ENCODE measurements around the gene ZGPAT.
A peak's percentile ranks its signal among the peaks of the same experiment; 100 is the strongest.

The ZGPAT gene

DNA sequence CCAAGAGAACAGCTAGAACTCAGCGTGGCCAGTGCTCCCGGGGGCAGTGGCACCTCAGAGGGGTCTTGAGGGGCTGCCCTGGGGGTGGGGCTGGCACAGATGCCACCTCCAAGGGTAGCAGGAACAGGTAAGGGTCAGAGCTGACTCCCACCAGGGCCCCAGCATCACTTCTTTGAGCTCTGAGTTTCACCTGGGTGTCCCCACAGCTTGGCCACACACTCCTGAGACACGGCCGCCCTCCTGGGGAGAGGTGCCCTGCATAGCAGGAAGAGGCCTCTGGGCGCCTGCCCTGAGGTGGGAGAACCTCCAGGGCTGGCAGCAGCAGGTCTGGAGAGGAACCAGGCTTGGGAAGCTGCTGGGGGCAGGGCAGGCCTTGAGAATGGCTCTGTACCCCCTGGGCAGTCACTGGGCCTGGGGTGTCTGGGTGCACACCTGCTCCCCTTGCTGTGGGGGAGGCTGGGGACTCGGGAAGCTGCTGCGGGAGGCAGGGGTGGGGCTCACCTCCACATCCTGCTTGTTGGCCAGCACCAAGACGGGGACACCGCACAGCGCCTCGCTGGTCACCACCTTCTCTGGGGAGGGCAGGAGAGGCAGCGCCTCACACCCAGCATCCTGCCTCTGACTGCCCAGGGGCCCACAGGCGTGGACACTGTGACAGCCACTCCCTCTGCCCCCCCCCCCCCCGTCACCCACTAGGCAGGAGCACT, 6.4 kb upstream of the ZGPAT start:
- CTCF ChIA-PET: no interaction called here
- H3K27ac Mint-ChIP-seq: peak overlapping the region; percentile 19

DNA sequence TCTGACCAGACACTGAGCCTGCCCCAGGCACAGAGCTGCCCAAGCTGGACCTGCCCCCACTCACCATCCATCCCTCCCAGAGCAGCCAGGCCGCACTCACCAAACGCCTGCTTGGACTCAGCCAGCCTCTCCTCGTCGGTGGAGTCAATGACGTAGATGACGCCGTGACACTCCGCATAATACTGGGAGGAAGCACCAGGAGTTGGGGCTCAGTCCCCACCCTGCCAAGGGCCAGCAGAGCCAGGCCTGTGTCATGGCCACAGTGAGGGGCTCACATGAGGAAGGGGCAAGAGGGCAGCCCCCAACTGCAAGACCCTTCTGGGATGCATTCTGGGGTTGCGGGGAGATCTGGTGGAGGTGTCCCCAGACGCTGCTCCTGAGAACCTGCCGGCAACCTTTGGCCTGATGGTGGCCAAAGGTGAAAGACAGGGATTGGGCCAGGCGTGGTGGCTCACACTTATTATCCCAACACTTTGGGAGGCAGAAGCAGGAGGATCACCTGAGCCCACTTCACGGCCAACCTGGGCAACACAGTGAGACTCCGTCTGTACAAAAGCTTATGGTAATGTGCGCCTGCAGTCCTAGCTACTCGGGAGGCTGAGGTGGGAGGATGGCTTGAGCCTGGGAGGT, 5.7 kb upstream of the ZGPAT start:
- peaks cover 3% of the 10 kb centered on the region for H3K27me3 Mint-ChIP-seq
- no peak for DNase-seq
- CTCF ChIA-PET: no interaction called here
- H3K4me3 Mint-ChIP-seq: no peak overlapping the region
- no peaks in the 10 kb centered on the region for H3K9me3 Mint-ChIP-seq
- H3K4me1 Mint-ChIP-seq: peaks cover 25% of the 10 kb centered on the region
- H3K27ac Mint-ChIP-seq: no peak overlapping the region
- H3K36me3 Mint-ChIP-seq: peaks cover 23% of the 10 kb centered on the region

More for the DNA sequence above, 6.4 kb upstream of the ZGPAT start:
- Mint-ChIP-seq H3K36me3 (peaks cover 17% of the 10 kb centered on the region), H3K27me3 (peaks cover 4% of the 10 kb centered on the region), H3K9me3 (no peaks in the 10 kb centered on the region), H3K4me1 (peaks cover 20% of the 10 kb centered on the region), H3K4me3 (no peak overlapping the region)
- peak; percentile 28 for DNase-seq

DNA sequence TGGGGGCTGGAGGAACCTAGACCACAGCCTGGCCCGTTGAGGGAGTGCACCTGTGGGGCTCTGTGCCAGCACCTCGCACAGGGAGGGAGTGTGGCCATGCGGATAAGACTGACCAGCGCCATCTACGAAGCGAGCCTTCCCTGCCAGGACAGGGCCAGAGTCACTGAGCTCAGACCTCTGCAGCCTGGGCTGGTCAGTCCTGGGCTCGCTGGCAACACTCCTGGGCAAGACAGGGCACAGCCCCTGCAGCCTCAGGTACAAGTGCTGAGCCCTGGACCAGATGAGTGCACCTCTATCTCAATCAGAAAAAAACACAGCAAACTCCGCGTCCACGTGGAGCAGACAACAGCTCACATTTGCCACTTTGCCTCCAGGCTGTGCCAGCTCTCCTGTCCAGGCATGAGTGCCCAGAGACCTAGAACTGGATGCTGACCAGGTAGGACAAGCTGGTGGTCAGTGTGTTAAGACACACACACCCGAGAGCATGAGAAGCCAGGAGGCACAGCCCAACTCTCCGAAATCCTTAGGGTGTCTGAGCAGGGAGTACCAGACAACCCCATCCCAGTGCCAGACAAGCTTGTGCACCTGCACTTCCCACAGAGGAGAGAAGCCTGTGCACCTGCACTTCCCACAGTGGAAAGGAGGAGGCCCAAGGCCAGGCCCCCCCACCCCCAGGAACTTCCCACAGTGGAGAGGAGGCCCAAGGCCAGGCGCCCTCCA, 4.9 kb upstream of the ZGPAT start:
- Mint-ChIP-seq H3K4me3 (no peak overlapping the region), H3K4me1 (peaks cover 21% of the 10 kb centered on the region), H3K9me3 (no peaks in the 10 kb centered on the region), H3K27ac (no peak overlapping the region), H3K27me3 (no peaks in the 10 kb centered on the region), H3K36me3 (peaks cover 23% of the 10 kb centered on the region)
- CTCF ChIA-PET: no interaction called here
- DNase-seq: peak; percentile 12

DNA sequence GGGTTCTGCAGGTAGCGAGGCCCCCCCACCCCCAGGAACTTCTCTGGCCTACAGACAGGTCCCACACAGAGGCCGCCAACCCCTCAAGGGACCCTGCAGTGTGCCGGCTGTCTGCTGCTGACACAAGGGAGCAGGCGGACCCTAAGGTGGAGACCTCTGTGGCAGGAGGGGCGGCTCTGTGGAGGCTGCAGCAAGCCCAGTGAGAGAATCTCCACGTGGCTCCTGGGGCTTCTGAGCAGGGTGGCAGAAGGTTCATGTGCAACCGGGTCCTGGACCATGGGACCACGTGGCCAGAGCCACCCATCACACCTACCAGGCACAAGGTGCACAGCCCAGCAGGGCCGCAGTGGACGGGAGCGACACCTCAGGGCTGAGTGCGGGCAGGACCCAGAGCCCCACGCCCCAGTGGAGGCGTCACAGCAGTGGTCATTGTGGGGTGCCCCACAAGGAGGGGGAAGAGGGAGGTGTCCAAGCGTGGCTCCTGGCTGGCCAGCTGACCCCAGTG, 4.3 kb upstream of the ZGPAT start:
- CTCF ChIA-PET: no interaction called here
- peak; percentile 19 for DNase-seq
- Mint-ChIP-seq H3K9me3 (no peaks in the 10 kb centered on the region), H3K27me3 (no peaks in the 10 kb centered on the region), H3K27ac (no peak overlapping the region), H3K4me1 (peaks cover 23% of the 10 kb centered on the region), H3K4me3 (no peak overlapping the region), H3K36me3 (peaks cover 25% of the 10 kb centered on the region)

- CTCF ChIA-PET: no interaction called here
- no peaks in the 10 kb centered on the region for H3K27me3 Mint-ChIP-seq
- H3K9me3 Mint-ChIP-seq: no peaks in the 10 kb centered on the region
- peak; percentile 20 for DNase-seq
- H3K4me1 Mint-ChIP-seq: peaks cover 29% of the 10 kb centered on the region
- H3K4me3 Mint-ChIP-seq: no peak overlapping the region
- no peak overlapping the region for H3K27ac Mint-ChIP-seq
- peaks cover 29% of the 10 kb centered on the region for H3K36me3 Mint-ChIP-seq
Measured at GRCh38 chr20:63703976-63704748, 3.7 kb upstream of the ZGPAT start.

DNA sequence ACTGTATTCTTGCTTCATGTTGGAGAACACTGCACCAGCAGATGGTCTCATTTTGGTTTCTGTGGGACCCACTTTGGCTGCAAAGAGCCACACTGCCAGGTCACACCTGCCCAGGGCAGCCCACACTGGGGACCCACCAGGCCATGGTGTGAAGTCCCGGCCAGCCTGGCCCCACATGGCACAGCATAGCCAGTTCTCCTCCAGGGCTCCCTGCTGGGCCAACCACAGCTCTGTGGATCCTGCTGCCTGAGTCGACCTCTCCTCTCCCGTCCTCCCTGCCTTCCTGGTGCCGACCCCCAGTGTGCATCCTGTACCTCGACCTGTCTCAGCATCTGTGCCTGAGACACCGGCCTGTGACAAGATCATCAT, 3.1 kb upstream of the ZGPAT start:
- Mint-ChIP-seq H3K27me3 (no peaks in the 10 kb centered on the region), H3K9me3 (no peaks in the 10 kb centered on the region), H3K27ac (no peak overlapping the region), H3K4me1 (peaks cover 33% of the 10 kb centered on the region), H3K4me3 (no peak overlapping the region), H3K36me3 (peaks cover 32% of the 10 kb centered on the region)
- CTCF ChIA-PET: no interaction called here
- peak; percentile 18 for DNase-seq

- no peak overlapping the region for H3K27ac Mint-ChIP-seq
- peaks cover 35% of the 10 kb centered on the region for H3K36me3 Mint-ChIP-seq
- peak; percentile 11 for DNase-seq
- H3K9me3 Mint-ChIP-seq: no peaks in the 10 kb centered on the region
- peak overlapping the region; percentile 37 for H3K4me3 Mint-ChIP-seq
- no peaks in the 10 kb centered on the region for H3K27me3 Mint-ChIP-seq
- H3K4me1 Mint-ChIP-seq: peaks cover 35% of the 10 kb centered on the region
- CTCF ChIA-PET: interaction anchor here (1.1 to 2.9 kb wide), 4 partner anchors 32 to 159 kb away, joined by 3 to 14 read pairs (median 6); partner anchors contain the start of genes LIME1, SLC2A4RG and TPD52L2
Measured at GRCh38 chr20:63705232-63706026, 2.4 kb upstream of the ZGPAT start.

GRCh38 chr20:63706027-63706695, 1.7 kb upstream of the ZGPAT start:
- Mint-ChIP-seq H3K27ac (peak overlapping the region; percentile 80), H3K9me3 (no peaks in the 10 kb centered on the region), H3K4me1 (peaks cover 42% of the 10 kb centered on the region), H3K36me3 (peaks cover 43% of the 10 kb centered on the region), H3K4me3 (peak overlapping the region; percentile 80), H3K27me3 (no peaks in the 10 kb centered on the region)
- CTCF ChIA-PET: interaction anchor here (0.6 to 2.9 kb wide), 8 partner anchors 31 to 158 kb away, joined by 3 to 14 read pairs (median 4); partner anchors contain the start of genes LIME1, SLC2A4RG and TPD52L2
- DNase-seq: peak; percentile 19

GRCh38 chr20:63706852-63707557, 834 bp upstream of the ZGPAT start:
- Mint-ChIP-seq H3K4me3 (peak overlapping the region; percentile 80), H3K4me1 (peaks cover 46% of the 10 kb centered on the region), H3K9me3 (no peaks in the 10 kb centered on the region), H3K27ac (peak overlapping the region; percentile 80), H3K36me3 (peaks cover 50% of the 10 kb centered on the region), H3K27me3 (no peaks in the 10 kb centered on the region)
- CTCF ChIA-PET: interaction anchor here (0.6 to 2.9 kb wide), 16 partner anchors 9 to 267 kb away, joined by 3 to 14 read pairs (median 3); partner anchors contain the start of genes PTK6, SLC2A4RG and TPD52L2
- peak; percentile 82 for DNase-seq

GRCh38 chr20:63708301-63709148, 686 bp downstream of the ZGPAT start:
- no peaks in the 10 kb centered on the region for H3K27me3 Mint-ChIP-seq
- DNase-seq: peak; percentile 23
- peak overlapping the region; percentile 80 for H3K4me3 Mint-ChIP-seq
- H3K4me1 Mint-ChIP-seq: peaks cover 49% of the 10 kb centered on the region
- H3K27ac Mint-ChIP-seq: peak overlapping the region; percentile 71
- H3K9me3 Mint-ChIP-seq: peaks cover 5% of the 10 kb centered on the region
- CTCF ChIA-PET: interaction anchor here (0.9 to 2.9 kb wide), 10 partner anchors 10 to 171 kb away, joined by 3 to 14 read pairs (median 5); partner anchors contain the start of genes LIME1, PTK6, SLC2A4RG and TPD52L2
- peaks cover 61% of the 10 kb centered on the region for H3K36me3 Mint-ChIP-seq

GRCh38 chr20:63709149-63709527, 1.3 kb downstream of the ZGPAT start:
- Mint-ChIP-seq H3K4me1 (peaks cover 49% of the 10 kb centered on the region), H3K36me3 (peaks cover 64% of the 10 kb centered on the region), H3K9me3 (peaks cover 5% of the 10 kb centered on the region), H3K27ac (no peak overlapping the region), H3K4me3 (peak overlapping the region; percentile 80), H3K27me3 (no peaks in the 10 kb centered on the region)
- CTCF ChIA-PET: interaction anchor here (1.5 to 2.0 kb wide), 2 partner anchors 10 to 30 kb away, joined by 4 to 8 read pairs; partner anchors contain the start of gene SLC2A4RG
- DNase-seq: peak; percentile 20
